ENCODE measurements around the gene OIT3.

Gene OIT3

GRCh38 chr10:72910705-72911104 is 17.2 kb downstream of the OIT3 start:
- no peak for TF ChIP-seq CREB1 (IDR thresholded peaks at IDR 0.05; ENCODE audit: low read depth)
- TF ChIP-seq TAF1 (IDR thresholded peaks at IDR 0.05; ENCODE audit: low read depth), result no peak
- TF ChIP-seq ZBTB7A (IDR thresholded peaks at IDR 0.05; ENCODE audit: low read depth), result no peak
- no peak for TF ChIP-seq CEBPB (IDR thresholded peaks at IDR 0.05)
- no peak for TF ChIP-seq EP300 (IDR thresholded peaks at IDR 0.05; ENCODE audit: borderline replicate concordance)
- TF ChIP-seq REST (IDR thresholded peaks at IDR 0.05; ENCODE audit: low read depth), result no peak
- no peak for TF ChIP-seq TEAD4 (IDR thresholded peaks at IDR 0.05)
- TF ChIP-seq EGR1 (IDR thresholded peaks at IDR 0.05), result no peak
- TF ChIP-seq YY1 (IDR thresholded peaks at IDR 0.05; ENCODE audit: low read depth), result no peak
- TF ChIP-seq TCF12 (IDR thresholded peaks at IDR 0.05; ENCODE audit: low read depth), result no peak
- no peak for TF ChIP-seq RAD21 (IDR thresholded peaks at IDR 0.05; ENCODE audit: low read depth)
- no peak for TF ChIP-seq MAX (IDR thresholded peaks at IDR 0.05)
- no peak for TF ChIP-seq USF1 (IDR thresholded peaks at IDR 0.05)
- no peak for TF ChIP-seq NFIC (IDR thresholded peaks at IDR 0.05)
- no peak for TF ChIP-seq FOXM1 (IDR thresholded peaks at IDR 0.05; ENCODE audit: borderline replicate concordance, low read depth)

GRCh38 chr10:72911758-72912157 is 18.2 kb downstream of the OIT3 start:
- TF ChIP-seq MAX (IDR thresholded peaks at IDR 0.05), result no peak
- TF ChIP-seq TAF1 (IDR thresholded peaks at IDR 0.05; ENCODE audit: low read depth), result no peak
- no peak for TF ChIP-seq TCF12 (IDR thresholded peaks at IDR 0.05; ENCODE audit: low read depth)
- no peak for TF ChIP-seq RAD21 (IDR thresholded peaks at IDR 0.05; ENCODE audit: low read depth)
- no peak for TF ChIP-seq EP300 (IDR thresholded peaks at IDR 0.05; ENCODE audit: borderline replicate concordance)
- TF ChIP-seq EGR1 (IDR thresholded peaks at IDR 0.05), result no peak
- no peak for TF ChIP-seq USF1 (IDR thresholded peaks at IDR 0.05)
- TF ChIP-seq YY1 (IDR thresholded peaks at IDR 0.05; ENCODE audit: low read depth), result no peak
- no peak for TF ChIP-seq TEAD4 (IDR thresholded peaks at IDR 0.05)
- no peak for TF ChIP-seq CREB1 (IDR thresholded peaks at IDR 0.05; ENCODE audit: low read depth)
- no peak for TF ChIP-seq ZBTB7A (IDR thresholded peaks at IDR 0.05; ENCODE audit: low read depth)
- no peak for TF ChIP-seq NFIC (IDR thresholded peaks at IDR 0.05)
- no peak for TF ChIP-seq CEBPB (IDR thresholded peaks at IDR 0.05)
- TF ChIP-seq FOXM1 (IDR thresholded peaks at IDR 0.05; ENCODE audit: borderline replicate concordance, low read depth), result no peak
- TF ChIP-seq REST (IDR thresholded peaks at IDR 0.05; ENCODE audit: low read depth), result no peak

GRCh38 chr10:72912736-72913135 is 19.2 kb downstream of the OIT3 start:
- TF ChIP-seq REST (IDR thresholded peaks at IDR 0.05; ENCODE audit: low read depth), result no peak
- TF ChIP-seq CREB1 (IDR thresholded peaks at IDR 0.05; ENCODE audit: low read depth), result no peak
- no peak for TF ChIP-seq FOXM1 (IDR thresholded peaks at IDR 0.05; ENCODE audit: borderline replicate concordance, low read depth)
- no peak for TF ChIP-seq CEBPB (IDR thresholded peaks at IDR 0.05)
- no peak for TF ChIP-seq NFIC (IDR thresholded peaks at IDR 0.05)
- no peak for TF ChIP-seq RAD21 (IDR thresholded peaks at IDR 0.05; ENCODE audit: low read depth)
- TF ChIP-seq TAF1 (IDR thresholded peaks at IDR 0.05; ENCODE audit: low read depth), result no peak
- no peak for TF ChIP-seq MAX (IDR thresholded peaks at IDR 0.05)
- TF ChIP-seq ZBTB7A (IDR thresholded peaks at IDR 0.05; ENCODE audit: low read depth), result no peak
- no peak for TF ChIP-seq YY1 (IDR thresholded peaks at IDR 0.05; ENCODE audit: low read depth)
- no peak for TF ChIP-seq USF1 (IDR thresholded peaks at IDR 0.05)
- no peak for TF ChIP-seq EP300 (IDR thresholded peaks at IDR 0.05; ENCODE audit: borderline replicate concordance)
- no peak for TF ChIP-seq TCF12 (IDR thresholded peaks at IDR 0.05; ENCODE audit: low read depth)
- TF ChIP-seq TEAD4 (IDR thresholded peaks at IDR 0.05), result no peak
- no peak for TF ChIP-seq EGR1 (IDR thresholded peaks at IDR 0.05)
